ENCODE data around the gene MAGI1.

DNA sequence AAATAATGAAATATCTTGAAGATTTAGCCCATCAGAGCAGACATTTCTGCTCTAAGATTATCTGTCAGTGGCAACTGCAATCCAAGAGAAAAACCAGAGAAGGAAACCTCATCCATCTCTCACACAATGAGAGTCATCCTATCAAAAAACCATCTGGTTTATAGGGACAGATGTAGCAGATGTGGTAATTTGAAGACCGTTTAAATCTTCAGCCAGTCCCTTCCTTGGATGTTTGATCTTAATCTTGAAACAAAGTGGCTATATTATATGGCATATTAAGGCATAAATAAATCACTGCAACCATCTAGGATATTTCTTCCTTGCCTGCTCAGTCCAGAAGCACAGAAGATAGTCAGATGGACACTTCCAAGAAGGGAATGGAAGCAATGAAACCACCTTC lies 305.3 kb downstream of the MAGI1 start:
- TF ChIP-seq, protein P1, sequence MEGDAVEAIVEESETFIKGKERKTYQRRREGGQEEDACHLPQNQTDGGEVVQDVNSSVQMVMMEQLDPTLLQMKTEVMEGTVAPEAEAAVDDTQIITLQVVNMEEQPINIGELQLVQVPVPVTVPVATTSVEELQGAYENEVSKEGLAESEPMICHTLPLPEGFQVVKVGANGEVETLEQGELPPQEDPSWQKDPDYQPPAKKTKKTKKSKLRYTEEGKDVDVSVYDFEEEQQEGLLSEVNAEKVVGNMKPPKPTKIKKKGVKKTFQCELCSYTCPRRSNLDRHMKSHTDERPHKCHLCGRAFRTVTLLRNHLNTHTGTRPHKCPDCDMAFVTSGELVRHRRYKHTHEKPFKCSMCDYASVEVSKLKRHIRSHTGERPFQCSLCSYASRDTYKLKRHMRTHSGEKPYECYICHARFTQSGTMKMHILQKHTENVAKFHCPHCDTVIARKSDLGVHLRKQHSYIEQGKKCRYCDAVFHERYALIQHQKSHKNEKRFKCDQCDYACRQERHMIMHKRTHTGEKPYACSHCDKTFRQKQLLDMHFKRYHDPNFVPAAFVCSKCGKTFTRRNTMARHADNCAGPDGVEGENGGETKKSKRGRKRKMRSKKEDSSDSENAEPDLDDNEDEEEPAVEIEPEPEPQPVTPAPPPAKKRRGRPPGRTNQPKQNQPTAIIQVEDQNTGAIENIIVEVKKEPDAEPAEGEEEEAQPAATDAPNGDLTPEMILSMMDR (IDR thresholded peaks at IDR 0.05) = no peak
- TF ChIP-seq POLR2A (IDR thresholded peaks at IDR 0.05) = no peak

Data from lower leg skin (tissue), 3 donors.